GM18520 (cell line): Measurements from ENCODE around the gene RUVBL1.

ENCODE experiments used
- ATAC-seq: cut with Tn5 transposase; IDR thresholded peaks from one replicate; pipeline ENCODE4 v1.9.1; 2021; ENCODE audit not compliant: unreplicated experiment

RUVBL1 gene

DNA sequence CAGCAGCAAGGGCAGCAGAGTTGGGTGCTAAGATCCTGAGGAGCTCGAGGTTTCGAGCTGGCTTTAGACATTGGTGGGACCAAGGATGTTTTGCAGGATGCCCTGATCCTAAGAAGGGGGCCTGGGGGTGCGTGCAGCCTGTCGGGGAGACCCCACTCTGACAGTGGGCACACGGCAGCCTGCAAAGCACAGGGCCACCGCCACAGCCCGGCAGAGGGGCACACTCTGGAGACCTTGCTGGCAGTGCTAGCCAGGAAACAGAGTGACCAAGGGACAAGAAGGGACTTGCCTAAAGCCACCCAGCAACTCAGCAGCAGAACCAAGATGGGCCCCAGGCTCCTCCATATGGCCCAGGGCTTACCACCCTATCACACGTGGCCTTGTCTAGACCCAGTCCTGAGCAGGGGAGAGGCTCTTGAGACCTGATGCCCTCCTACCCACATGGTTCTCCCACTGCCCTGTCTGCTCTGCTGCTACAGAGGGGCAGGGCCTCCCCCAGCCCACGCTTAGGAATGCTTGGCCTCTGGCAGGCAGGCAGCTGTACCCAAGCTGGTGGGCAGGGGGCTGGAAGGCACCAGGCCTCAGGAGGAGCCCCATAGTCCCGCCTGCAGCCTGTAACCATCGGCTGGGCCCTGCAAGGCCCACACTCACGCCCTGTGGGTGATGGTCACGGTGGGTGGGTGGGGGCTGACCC, 52.6 kb downstream of the RUVBL1 start:
- no peak for ATAC-seq

DNA sequence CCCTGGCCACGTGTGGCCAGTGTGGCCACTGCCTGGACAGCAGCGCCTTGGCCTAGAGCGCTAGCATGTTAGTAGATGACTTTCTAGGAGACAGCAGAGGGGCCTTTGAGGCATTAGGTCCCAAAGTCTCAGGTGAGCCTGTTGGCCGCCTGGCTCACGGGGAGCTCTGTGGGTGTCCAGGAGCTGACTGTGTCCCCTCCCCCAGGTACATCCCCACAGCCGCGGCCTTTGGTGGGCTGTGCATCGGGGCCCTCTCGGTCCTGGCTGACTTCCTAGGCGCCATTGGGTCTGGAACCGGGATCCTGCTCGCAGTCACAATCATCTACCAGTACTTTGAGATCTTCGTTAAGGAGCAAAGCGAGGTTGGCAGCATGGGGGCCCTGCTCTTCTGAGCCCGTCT, 54.3 kb downstream of the RUVBL1 start:
- ATAC-seq: no peak

DNA sequence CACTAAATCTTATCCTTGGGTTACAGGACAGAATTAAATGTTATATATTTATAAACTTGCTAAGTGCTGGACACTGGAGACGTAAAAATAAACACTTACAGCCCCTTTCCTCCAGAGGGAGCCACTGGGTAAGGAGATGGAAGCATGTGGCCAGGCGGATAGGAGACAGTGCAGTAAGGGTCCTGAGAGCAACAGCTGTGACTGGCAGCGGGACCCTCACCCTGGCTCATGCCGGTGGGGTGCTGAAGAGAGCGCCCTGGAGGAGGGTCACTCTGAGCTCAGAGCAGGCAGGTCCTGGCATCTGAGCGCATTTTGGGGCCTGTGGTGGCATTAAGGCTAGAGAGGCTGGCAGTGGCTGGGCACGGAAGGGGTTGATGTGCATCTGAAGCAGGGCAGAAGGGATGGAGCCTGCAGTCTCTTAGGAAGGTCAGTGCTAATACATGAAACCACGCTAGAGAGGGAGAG, 55.4 kb downstream of the RUVBL1 start:
- ATAC-seq: no peak

DNA sequence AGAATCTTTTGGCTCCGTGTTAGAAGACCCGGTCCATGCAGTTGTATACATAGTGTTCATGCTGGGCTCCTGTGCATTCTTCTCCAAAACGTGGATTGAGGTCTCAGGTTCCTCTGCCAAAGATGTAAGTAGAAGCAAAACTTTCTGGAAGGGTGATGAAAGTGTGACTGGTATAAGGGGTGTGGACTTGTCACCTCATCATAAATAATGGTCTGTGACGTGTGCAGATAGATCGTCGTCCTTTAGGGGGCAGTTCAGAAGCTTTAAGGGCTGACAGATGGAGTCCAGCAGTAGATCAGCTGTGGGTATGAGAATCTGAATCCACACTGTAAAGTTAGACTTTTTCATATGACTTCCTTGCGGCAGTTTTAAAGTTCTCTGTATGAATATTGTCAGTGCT, 56.1 kb downstream of the RUVBL1 start:
- ATAC-seq: no peak

DNA sequence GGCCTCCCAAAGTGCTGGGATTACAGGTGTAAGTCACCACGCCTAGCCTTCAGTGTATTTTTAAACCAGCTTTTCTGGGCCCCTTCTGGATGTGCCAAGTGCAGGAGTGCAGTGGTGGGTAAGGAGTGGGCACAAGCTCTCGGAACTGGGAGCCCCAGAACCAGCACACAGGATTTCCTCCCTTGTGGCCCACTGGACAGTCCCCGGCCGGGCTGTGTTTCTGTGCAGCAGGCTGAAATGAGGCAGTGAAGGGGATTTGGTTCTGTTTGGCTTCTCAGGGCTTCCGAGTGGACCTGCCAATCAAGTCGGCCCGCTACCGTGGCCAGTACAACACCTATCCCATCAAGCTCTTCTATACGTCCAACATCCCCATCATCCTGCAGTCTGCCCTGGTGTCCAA, 56.9 kb downstream of the RUVBL1 start:
- ATAC-seq: no peak

DNA sequence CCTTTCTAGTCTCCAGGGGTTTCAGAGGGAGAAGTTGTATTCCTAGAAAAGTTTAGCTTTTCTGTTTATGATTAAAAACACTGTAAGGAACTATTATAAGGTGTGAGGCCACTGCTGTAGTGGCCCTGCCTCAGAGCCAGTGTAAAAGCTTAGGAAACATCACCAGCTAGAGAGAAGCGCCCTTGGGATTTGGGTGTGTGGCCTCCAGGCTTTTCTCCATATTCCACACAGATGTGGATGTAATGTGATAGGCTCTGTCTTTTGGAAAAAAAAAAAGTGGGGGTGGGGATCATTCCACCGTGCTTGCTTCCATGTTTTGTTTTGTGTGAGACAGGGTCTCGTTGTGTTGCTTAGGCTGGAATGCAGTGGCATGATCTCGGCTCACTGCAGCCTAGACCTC, 57.5 kb downstream of the RUVBL1 start:
- ATAC-seq: no peak

DNA sequence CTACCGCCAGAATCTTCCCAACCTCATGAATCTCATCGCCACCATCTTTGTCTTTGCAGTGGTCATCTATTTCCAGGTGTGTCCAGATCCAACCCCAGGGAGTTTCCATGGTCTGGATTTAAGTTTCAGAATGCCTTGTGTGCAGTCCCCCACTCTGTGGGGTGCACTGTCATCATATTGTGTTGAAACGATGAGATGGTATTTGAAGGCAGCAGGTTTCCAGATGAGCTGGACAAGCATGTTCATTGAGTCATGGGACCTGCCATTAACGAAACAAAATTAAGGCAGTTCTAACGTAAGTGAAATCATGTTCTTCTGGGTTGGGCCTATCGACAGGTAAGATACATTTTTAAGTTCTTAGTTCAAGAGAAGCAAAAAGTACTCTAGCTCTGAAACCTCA, 58.6 kb downstream of the RUVBL1 start:
- ATAC-seq: no peak

DNA sequence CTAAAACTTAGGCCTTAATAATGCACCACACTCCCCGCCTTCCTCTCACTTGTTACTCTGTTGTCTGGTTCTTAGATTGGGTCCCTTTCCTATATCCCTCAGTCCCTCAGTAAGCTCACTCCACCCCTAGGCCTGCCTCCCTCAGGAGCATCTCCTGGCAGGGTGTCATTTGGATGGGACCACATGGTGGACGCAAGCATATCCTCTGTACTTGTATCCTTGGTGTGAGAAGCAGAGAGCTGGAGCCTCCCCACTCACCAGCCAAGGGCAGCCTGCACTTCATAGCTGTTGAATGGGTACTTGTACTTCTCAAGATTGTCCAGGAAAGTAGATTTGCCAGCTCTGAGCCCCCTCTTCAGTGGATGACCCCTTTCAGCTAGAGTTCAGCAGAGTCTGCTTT, 59.7 kb downstream of the RUVBL1 start:
- ATAC-seq: no peak

DNA sequence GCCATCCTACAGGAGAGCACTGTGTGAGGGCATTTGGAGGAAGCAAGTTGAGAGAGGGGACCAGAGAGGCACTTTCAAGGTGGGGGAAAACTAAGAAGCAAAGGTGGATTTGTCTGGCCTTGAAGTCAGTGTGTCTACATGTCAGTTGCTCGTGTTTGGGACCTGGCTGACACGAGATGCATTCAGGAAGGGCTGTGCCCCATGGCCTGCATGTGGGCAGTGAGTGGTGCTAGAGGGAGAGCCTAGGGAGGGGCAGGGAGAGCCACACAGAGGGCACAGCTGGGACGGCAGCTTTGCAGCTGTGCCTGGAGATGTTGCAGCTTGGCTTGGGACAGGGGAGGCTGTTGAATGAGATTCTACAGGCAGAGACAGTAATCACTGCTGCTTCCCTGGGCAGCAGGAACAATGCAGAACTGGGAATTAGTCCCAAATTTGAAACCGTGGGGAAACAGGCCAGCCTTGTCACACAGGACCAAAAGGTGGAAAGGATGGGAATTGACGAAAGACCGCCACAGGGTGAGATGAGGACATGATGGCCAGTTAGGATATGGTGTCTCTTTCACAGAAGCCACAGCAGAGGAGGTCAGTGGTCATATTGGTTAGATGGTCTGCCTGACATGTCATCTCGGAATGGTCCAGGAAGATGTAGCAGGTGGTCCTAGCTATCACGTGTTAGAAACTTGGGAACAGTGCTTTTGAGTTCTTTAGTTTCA, 61.4 kb downstream of the RUVBL1 start:
- no peak for ATAC-seq

DNA sequence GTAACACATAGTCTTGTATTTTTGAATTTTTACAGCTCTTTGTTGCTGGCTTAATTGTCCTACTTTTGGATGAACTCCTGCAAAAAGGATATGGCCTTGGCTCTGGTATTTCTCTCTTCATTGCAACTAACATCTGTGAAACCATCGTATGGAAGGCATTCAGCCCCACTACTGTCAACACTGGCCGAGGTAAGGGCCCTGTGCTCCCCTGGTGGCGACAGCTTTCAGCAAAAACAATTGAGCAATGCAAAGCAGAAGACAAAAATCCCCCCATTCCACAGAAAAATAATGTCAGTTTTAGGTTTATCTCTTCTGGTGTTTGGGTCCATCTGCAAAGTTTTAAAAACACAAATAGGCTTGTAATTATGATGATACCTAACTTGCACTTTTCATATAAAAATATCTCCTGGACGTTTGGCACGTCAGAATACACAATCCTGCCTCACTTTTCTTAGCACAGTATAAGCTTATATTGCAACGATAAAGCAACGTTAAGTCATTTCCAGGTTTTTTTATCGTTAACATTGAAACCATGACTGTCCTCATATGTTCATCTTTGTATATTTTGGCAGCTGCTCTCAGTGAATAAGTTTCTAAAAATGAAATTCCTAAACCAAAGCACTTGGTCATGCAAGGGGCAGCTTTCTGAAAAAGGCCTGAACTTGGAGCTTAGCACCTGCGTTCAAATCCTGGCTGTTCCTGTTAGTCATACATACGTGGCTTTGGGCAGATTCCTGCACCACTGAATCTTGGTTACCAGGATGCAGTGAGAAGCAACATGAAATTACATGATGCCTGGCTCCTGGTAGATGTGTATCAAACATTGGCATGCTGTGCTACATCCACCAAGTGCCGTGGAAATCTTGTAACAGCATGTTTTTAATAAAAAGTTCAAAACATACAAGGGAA, 62.9 kb downstream of the RUVBL1 start:
- no peak for ATAC-seq

DNA sequence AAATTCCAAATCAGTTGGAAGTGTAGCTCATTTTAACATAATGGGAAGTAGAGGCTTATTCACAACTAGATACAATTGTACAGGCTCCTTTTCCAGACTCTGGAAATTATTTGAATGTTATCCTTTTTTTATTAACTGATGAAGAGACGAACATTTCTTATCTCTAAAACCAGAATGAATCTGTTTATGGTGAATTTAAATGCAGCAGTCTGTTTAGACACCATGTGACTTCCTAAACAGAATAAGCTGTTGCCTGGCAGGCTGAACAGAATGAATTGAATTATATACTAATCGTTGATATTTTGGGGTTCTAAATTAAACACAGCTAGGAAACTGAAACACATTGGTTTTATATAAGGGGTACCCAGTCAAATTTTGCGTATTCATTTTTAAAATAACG, 67.4 kb downstream of the RUVBL1 start:
- no peak for ATAC-seq

DNA sequence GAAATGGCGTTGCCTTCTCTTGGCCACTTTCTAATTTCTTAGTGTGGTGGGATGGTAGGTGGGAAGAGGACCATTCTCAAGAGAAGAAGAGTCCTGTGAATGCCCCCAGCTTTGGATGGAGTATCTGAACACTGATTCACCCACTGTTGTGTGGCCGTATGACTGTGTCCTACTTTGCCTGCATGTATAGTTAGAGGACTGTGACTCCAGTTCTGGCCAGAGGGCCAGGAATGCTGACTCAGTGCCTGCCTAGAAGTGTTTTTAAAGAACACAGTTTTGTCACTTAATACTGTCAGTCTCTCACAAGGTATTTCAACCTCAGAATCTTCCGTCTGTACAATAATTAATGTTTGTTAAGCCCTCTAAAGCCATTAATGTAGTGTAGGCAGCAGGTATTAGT, 69.2 kb downstream of the RUVBL1 start:
- no peak for ATAC-seq

DNA sequence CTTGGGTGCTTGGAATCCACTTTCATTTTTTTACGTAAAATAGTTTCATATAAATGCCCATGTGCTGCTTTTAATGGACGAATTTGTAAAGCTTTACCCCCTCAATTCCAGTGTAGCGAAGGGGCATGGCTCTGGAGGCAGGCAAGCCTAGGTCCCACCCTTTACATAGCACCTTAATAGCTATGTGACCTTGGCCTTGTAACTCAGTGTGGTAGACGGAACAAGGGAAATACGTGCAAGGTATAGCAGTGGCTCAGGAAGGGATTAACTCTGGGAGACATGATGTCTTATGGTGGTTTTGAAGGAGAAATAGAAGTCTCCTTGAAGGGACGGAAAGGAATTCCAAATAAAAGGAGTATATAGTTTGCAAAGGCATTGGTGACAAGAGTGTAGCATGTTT, 70.0 kb downstream of the RUVBL1 start:
- ATAC-seq: no peak

DNA sequence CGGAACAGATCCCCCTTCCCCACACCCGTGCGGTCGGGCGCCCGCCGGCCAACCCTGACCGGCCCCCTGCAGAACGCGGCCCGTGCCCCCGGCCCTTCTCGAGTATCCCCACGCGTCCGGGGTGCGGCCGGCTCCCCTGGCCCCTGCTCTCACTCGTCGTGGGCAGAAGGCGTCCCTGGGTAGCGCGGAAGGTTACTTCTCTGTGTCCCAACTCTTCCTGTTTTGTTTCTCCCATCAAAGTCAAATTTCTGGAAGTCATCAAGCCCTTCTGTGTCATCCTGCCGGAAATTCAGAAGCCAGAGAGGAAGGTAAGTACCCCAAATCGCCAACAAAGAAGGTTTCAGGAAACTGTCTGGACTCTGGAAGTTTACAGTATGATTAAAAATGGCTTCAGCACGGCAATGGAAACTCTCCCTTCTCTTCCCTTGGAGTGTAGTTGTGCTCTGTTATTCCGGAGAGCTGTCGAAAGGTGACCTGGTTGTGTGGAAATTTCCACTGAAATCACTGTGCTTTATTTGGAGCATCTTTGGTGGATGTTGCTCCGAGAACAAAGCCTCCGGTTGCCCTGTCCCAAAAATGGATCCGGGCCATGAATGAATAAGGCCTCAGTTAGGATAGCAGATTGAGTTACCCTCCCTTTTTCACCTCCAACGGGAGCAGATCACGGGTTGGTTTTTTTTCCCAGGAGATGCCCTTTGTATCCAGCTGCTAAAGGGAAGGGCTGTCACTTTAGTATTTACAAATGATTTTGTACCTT, 70.8 kb downstream of the RUVBL1 start:
- ATAC-seq: no peak

DNA sequence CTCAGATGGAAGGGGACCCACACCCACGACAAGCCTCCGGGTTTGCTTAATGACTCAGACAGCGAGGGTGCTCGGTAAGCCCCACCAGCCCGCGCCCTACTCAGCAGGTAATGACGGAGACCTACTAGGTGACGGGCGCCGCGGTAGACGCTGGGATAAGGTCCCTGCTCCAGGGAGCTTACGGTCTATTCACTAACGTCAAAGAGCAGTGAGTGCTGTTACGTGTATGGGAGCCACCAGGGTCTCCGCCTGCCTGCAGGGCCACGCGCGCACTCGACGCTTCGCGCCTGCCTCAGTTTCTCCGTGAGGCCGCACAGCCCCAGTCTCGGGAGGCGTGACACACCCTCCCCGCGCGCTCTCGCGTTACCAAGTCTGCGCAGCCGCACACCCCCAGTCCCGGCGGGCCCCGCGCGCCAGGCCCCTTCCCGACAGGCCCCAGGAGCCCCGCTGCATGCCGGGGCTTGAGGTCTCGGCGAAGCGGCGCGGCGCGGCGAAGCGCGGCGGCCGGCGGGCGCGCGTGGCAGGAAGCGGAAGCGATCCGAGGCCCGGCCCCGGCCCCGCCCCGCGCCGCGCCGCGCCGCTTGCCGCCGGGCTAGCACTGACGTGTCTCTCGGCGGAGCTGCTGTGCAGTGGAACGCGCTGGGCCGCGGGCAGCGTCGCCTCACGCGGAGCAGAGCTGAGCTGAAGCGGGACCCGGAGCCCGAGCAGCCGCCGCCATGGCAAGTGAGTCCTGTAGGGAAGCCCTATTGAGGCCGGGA, 71.6 kb downstream of the RUVBL1 start, which contains the start of gene SEC61A1:
TSS of gene SEC61A1 (plus strand) at position 601 of the 758 bp plus-strand sequence. CDS start at position 717, 116 bp downstream.
- ATAC-seq: peak; percentile 94

DNA sequence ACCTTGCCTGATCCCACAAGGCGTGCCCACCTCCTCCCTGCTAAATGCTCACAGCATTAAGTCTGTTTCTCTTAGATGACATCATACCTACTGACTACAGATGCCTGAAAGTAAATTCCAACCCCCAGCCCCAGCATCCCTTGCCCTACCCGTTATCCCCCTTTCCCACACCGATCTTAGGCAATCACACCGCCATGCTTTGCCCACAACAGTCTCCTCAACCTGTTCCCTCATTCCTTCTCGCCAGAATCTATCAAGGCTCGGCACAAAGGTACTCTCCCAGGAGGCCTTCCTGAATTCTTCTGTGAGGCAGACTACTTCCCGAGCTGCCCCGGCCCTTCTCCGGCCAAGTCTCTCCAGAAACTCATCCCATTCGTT, 72.2 kb downstream of the RUVBL1 start:
- ATAC-seq: no peak

DNA sequence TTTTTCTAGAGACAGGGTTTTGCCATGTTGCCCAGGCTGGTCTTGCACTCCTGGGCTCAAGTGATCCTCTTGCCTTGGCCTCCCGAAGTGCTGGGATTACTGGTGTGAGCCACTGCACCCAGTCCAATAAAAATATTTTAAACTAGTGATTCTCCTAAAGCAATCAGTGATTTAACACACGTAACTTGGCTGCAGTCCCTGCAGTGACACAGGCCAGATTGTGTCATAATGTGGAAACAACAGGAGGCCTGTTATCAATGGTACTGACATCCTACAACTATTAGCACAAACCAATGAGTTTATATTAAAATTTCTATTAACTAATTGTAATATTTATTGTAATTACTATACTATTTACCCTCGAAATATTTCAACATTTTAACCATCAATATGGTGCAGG, 73.0 kb downstream of the RUVBL1 start:
- ATAC-seq: no peak

DNA sequence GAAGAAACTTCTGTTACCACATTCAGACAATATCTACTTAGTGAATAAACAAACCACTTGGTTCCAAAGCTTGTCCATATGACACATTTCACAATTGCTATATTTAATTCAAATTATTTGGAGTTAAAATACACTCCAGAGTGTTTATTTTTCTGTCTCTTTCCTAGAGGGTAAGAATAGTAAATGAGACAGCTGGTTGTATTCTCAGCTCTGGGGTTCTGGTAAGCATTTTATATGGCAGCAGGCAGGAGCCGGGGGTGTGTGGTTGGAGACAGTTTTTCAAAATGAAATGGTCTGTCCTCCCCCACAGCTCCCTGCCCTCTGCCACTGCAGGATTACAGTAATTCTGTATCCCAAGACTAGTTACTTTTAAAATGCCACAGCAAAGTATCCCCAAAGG, 82.3 kb downstream of the RUVBL1 start:
- ATAC-seq: no peak

DNA sequence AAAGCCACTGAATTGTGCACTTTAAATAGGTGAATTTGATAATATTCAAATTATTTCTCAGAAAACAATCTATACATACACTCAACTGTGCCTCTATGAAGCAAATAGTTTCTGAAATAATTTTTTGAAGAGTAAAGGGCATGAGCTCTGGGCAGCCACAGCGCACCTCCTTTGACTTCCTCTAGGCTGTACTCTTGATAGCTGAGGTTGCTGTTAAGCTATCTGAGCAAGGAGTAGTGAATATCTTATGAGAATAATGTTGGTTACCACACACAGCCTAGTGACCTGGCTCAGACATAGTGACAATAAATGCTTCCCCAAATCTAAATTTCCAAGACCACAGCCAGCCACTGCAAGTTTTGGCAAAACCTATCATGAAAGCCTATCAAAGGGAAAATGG, 83.0 kb downstream of the RUVBL1 start:
- no peak for ATAC-seq

DNA sequence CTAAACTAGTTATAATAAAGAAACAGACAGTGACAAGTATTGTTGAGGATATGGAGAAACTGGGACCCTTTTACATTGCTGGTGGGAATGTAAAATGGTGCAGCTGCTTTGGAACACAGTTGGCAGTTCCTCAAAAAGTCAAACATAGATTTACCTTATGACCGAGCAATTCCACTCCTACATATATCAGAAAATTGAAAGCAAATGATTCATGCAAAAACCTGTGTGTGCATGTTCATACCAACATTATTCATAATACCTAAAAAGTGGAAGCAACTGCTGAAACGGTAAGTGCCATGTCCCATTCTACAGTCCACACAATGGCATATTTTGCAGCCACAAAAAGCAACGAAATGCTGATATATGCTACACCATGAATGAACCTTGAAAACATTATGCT, 83.6 kb downstream of the RUVBL1 start:
- no peak for ATAC-seq
